Measurements from ENCODE around the gene APBA1. TPM values are rescaled to one million over a fixed set of nuclear protein-coding genes. Genes with fewer than 3 reads are reported as not detected.

Gene APBA1
- total RNA-seq, 1 donor = 11.2 TPM

GRCh38 chr9:69632768-69633167 is 39.4 kb downstream of the APBA1 start:
- TF ChIP-seq CTCF (IDR thresholded peaks at IDR 0.05; ENCODE audit: insufficient read depth, low read depth, low read length) = no peak
- no peak for DNase-seq (ENCODE audit: low read depth)

GRCh38 chr9:69627281-69627680 is 44.9 kb downstream of the APBA1 start:
- no peak for DNase-seq (ENCODE audit: low read depth)

More at GRCh38 chr9:69632768-69633167, 39.4 kb downstream of the APBA1 start:
- H3K4me3 ChIP-seq (ENCODE audit: low read depth, low read length) = no peak overlapping the region

GRCh38 chr9:69623276-69623675 is 48.9 kb downstream of the APBA1 start:
- H3K4me3 ChIP-seq (ENCODE audit: low read depth, low read length) = no peak overlapping the region
- DNase-seq (ENCODE audit: low read depth) = no peak
- no peak for TF ChIP-seq CTCF (IDR thresholded peaks at IDR 0.05; ENCODE audit: insufficient read depth, low read depth, low read length)

More at GRCh38 chr9:69627281-69627680, 44.9 kb downstream of the APBA1 start:
- no peak for TF ChIP-seq CTCF (IDR thresholded peaks at IDR 0.05; ENCODE audit: insufficient read depth, low read depth, low read length)
- H3K4me3 ChIP-seq (ENCODE audit: low read depth, low read length) = no peak overlapping the region

- no peak for DNase-seq (ENCODE audit: low read depth)
- TF ChIP-seq CTCF (IDR thresholded peaks at IDR 0.05; ENCODE audit: insufficient read depth, low read depth, low read length) = no peak
- H3K4me3 ChIP-seq (ENCODE audit: low read depth, low read length) = no peak overlapping the region
Observed at GRCh38 chr9:69622676-69623075, 49.5 kb downstream of the APBA1 start.

GRCh38 chr9:69621730-69622460 is 50.3 kb downstream of the APBA1 start:
- no peak overlapping the region for H3K4me3 ChIP-seq (ENCODE audit: low read depth, low read length)
- no peak for TF ChIP-seq CTCF (IDR thresholded peaks at IDR 0.05; ENCODE audit: insufficient read depth, low read depth, low read length)
- no peak for DNase-seq (ENCODE audit: low read depth)

- no peak overlapping the region for H3K4me3 ChIP-seq (ENCODE audit: low read depth, low read length)
- DNase-seq (ENCODE audit: low read depth) = no peak
- TF ChIP-seq CTCF (IDR thresholded peaks at IDR 0.05; ENCODE audit: insufficient read depth, low read depth, low read length) = no peak
Observed at GRCh38 chr9:69620731-69621130, 51.4 kb downstream of the APBA1 start.

- no peak for TF ChIP-seq CTCF (IDR thresholded peaks at IDR 0.05; ENCODE audit: insufficient read depth, low read depth, low read length)
- H3K4me3 ChIP-seq (ENCODE audit: low read depth, low read length) = no peak overlapping the region
Observed at GRCh38 chr9:69619233-69619632, 52.9 kb downstream of the APBA1 start.

More at GRCh38 chr9:69619233-69619632, 52.9 kb downstream of the APBA1 start:
- DNase-seq (ENCODE audit: low read depth) = no peak
